GM10266 (cell line): ENCODE data around the gene FAF1.

Experiments
- DNase-seq: peaks from one replicate; pipeline ENCODE4 v3.0.0; 2012; ENCODE audit errors: extremely low spot score
- TF ChIP-seq, protein P1 (sequence below): IDR thresholded peaks from 2 replicates; pipeline ENCODE4 v1.5.1; 2012; ENCODE audit warnings: mild to moderate bottlenecking, low read depth; ENCODE audit not compliant: control insufficient read depth, insufficient read depth; ENCODE audit errors: missing control alignments

FAF1 gene

DNA sequence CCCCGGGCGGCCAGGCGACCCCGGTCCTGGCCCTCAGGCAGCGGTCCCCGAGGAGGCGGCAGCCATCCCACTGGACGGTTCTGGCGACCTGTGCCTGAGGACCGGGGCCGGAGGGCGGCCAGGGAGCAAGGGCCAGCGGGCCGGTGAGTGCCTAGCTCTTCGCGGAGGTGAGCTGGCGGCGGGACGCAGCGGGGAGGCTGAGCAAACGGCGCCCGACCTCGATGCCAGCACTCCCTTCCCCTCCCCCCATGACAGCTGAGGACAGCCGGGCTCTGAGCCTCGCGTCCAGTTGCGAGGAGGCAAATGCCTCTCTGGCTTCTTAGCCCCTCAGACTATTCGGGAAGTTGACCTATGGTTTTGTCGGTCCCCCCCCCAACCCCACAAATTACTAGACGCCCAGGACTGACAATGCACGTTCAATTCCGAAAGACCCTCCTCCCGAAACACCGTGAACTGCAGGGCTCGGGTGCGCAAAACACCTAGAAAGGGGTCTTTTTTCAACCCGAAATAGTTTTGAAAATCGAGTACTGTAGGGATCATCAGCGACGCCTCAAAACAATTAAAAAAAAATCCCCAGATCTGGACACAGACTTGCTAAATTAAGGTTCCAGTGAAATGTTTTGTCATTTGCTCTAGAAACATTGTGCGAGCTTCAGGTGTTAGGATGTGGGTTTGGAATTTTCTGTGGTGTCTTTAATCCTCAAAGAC is 18.2 kb upstream of the FAF1 start:
- peak; percentile 63 for DNase-seq
- TF ChIP-seq, protein P1, sequence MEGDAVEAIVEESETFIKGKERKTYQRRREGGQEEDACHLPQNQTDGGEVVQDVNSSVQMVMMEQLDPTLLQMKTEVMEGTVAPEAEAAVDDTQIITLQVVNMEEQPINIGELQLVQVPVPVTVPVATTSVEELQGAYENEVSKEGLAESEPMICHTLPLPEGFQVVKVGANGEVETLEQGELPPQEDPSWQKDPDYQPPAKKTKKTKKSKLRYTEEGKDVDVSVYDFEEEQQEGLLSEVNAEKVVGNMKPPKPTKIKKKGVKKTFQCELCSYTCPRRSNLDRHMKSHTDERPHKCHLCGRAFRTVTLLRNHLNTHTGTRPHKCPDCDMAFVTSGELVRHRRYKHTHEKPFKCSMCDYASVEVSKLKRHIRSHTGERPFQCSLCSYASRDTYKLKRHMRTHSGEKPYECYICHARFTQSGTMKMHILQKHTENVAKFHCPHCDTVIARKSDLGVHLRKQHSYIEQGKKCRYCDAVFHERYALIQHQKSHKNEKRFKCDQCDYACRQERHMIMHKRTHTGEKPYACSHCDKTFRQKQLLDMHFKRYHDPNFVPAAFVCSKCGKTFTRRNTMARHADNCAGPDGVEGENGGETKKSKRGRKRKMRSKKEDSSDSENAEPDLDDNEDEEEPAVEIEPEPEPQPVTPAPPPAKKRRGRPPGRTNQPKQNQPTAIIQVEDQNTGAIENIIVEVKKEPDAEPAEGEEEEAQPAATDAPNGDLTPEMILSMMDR, result no peak

DNA sequence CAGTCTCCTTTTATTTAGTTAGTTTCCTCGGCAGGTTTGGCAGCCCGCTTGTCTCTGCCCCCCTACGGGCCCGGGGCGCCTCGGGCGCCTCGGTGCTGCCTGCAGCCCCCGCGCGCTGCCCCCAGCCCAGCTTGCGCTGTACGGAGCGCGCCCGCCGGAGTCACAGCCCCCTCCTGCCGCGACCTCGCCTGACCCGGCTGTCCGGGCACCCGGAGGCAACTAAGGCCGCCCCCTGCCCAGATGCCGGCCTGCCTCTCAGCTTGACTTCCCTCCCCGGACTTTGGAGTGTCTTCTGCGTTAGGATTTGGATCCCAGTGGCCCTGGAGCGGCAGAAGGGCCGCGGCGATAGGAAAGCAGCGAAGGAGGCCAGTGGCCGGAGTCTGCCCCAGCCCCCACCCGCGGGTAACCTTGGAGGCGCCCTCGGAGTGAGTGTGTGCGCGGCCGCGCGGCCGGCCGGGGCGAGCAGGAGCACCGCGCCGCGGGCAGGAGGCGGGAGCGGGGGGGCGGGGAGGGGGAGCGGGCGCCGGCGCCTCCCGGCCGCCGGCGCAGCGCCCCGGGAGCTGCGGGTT is 17.6 kb upstream of the FAF1 start:
- TF ChIP-seq, protein P1, result no peak
- peak; percentile 72 for DNase-seq

DNA sequence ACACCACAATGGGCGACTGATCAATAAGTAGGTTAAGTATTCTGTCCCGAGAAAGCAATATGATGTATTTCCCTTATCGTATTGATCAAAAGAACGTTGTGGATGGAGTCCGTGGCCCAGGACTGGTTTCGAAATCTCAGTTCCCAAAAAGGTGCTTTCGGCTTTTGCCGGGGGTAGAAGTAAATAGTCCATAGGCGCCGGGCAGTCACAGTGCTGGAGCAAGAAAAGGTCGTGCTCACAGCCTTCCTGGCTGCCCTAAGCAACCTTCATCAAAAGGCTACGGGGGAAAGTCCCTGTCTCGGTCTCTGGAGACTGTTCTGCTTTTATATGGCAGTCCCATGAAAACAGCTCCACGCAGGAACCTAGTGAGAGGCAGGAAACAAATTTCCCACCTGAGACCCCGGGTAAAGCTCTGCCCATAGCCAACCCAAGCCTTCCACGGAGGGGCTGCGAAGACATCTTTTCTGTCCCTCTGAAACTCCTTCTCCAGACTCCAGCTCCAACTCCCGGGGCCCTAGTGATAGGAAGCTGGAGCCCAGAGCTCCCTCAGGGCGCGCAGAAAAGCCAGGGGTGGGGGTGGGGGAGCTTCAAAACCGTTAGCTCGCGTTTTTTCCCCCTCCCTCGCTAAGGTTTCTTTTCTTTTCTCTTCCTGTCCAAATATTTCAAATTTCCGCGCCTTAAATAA is 17.0 kb upstream of the FAF1 start:
- TF ChIP-seq, protein P1, result no peak

DNA sequence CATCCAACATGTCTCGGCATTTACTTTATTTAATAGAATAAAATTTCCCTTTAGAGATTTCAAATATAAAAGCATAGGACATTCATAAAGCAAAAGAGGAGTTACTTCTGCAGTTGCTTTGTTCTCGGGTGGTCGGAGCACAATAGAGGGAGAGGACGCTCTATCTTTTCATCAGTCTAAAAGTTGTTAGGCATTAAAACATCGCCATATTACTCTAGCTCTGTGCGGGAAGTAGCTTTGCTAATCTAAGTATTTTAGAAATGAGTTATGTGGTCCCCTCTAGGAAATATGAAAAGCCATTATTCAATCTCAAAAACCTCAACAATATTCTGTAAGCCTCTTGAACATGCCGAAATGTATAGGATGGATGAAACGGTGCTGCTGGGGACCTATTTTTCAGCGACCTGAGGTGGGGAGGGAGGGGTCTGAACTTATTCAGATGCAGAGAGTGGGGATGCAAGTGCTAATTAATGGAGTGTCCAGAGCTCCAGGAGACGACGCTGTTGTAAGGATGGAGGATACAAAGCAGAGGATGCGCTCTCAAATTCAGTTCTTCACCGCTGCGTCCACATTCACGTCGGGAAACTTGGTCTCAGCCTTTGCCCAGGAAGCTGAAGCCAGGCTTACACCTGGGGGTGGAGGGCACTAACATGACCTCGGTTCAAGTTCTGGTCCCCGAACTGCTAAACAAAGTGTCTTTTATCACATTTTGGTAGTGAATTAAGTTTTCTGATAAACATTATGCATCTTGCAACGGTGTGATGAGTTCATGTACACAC is 16.2 kb upstream of the FAF1 start:
- TF ChIP-seq, protein P1, result no peak
- DNase-seq, result no peak

More for the DNA sequence above, 17.0 kb upstream of the FAF1 start:
- peak; percentile 79 for DNase-seq

DNA sequence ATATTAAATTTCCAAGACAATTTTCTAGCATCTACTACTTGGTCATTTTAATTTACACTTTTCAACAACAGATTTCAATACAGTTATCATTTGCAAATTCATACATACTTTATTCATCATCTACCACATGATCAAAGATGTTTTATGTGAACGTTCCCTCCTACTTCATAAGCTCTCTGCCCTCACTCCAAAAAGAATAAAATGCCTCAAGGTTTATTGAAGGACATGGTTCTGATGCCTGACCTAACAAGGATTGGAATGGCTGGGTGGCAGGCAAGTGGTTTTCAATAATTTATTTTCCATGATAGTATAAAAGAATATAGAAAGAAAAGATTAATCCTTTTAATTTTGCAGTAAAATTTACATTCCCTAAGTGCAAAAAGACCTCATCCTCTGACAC is 15.4 kb upstream of the FAF1 start:
- TF ChIP-seq, protein P1, result no peak
- DNase-seq, result no peak

DNA sequence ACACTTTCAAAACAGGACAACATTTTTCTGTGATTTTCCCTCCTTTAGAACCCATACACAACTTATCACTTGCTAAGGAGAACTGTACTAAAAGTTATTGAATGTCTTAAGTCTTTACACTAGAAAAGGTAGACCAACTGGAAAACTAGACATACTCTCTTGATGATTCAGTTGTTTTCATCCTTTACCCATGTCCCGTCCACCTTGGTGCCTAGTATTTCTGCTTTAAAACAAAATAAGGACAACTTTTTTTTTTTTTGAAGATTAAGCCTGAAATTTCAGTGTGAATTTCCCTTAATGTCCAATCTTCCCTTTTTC is 14.5 kb upstream of the FAF1 start:
- DNase-seq, result no peak
- TF ChIP-seq, protein P1, result no peak
